22Rv1 (cell line): ENCODE results near the gene IRX2.

Experiments used
- CTCF ChIP-seq: fragments of 450-650 bp; IDR thresholded peaks from 2 replicates; pipeline ENCODE4 v1.5.1; 2017; ENCODE audit warnings: mild to moderate bottlenecking
- ZFX ChIP-seq: fragments of 450-650 bp; IDR thresholded peaks from 2 replicates; pipeline ENCODE4 v1.6.1; 2017; ENCODE audit warnings: antibody characterized with exemption, borderline replicate concordance

- TF ChIP-seq CTCF (no peak), ZFX (no peak)
These were observed 11.2 kb downstream of the IRX2 start for GRCh38 chr5:2740051-2740875.
